ENCODE results near the gene SLC23A2. TPM values are rescaled to one million over a fixed set of nuclear protein-coding genes. Genes with fewer than 3 reads are reported as not detected.

SLC23A2 gene
- total RNA-seq, 4 donors from 2014 or later: 17.1 to 22.9 (median 20.1) TPM

- ATAC-seq (ENCODE audit: low FRiP score) (no peak), DNase-seq (ENCODE audit: low spot score) (no peak)
- TF ChIP-seq CTCF (IDR thresholded peaks at IDR 0.05): no peak
Observed at GRCh38 chr20:4876301-4876700, 125.0 kb downstream of the SLC23A2 start.

GRCh38 chr20:4875578-4876067, 125.7 kb downstream of the SLC23A2 start:
- ATAC-seq (ENCODE audit: low FRiP score): no peak
- no peak for DNase-seq (ENCODE audit: low spot score)
- TF ChIP-seq CTCF (IDR thresholded peaks at IDR 0.05): no peak

GRCh38 chr20:4873396-4873795, 127.9 kb downstream of the SLC23A2 start:
- ATAC-seq (ENCODE audit: low FRiP score): no peak
- TF ChIP-seq CTCF (IDR thresholded peaks at IDR 0.05): no peak
- no peak for DNase-seq (ENCODE audit: low spot score)

- ATAC-seq (ENCODE audit: low FRiP score) (no peak), DNase-seq (ENCODE audit: low spot score) (no peak)
- TF ChIP-seq CTCF (IDR thresholded peaks at IDR 0.05): no peak
Observed at GRCh38 chr20:4871486-4871885, 129.8 kb downstream of the SLC23A2 start.

- no peak for TF ChIP-seq CTCF (IDR thresholded peaks at IDR 0.05)
- no peak for ATAC-seq (ENCODE audit: low FRiP score)
- no peak for DNase-seq (ENCODE audit: low spot score)
Observed at GRCh38 chr20:4870906-4871305, 130.4 kb downstream of the SLC23A2 start.

- no peak for TF ChIP-seq CTCF (IDR thresholded peaks at IDR 0.05)
- ATAC-seq (ENCODE audit: low FRiP score) (no peak), DNase-seq (ENCODE audit: low spot score) (no peak)
Observed at GRCh38 chr20:4869290-4870193, 131.8 kb downstream of the SLC23A2 start.

GRCh38 chr20:4867051-4867450, 134.3 kb downstream of the SLC23A2 start:
- DNase-seq (ENCODE audit: low spot score) (no peak), ATAC-seq (ENCODE audit: low FRiP score) (no peak)
- no peak for TF ChIP-seq CTCF (IDR thresholded peaks at IDR 0.05)
